Keratinocyte (primary cell): ENCODE results near the gene PLB1.

Experiments
- EZH2 ChIP-seq: IDR thresholded peaks from one replicate; pipeline ENCODE4 v1.6.1; 2012; ENCODE audit warnings: inconsistent platforms, mild to moderate bottlenecking, low read length, moderate library complexity
- TF ChIP-seq, protein P1 (sequence below), 3 experiments: IDR thresholded peaks in 1 of 3; conservative IDR thresholded peaks in 1 of 3; optimal IDR thresholded peaks in 1 of 3; 2 replicates in 2 of 3; 3 replicates in 1 of 3; pipeline versions ENCODE3 to v1.5.1; 2011; ENCODE audit warnings: low read length in 3 of 3, mild to moderate bottlenecking in 3 of 3, moderate library complexity in 2 of 3, control low read depth in 1 of 3, inconsistent platforms in 1 of 3; ENCODE audit not compliant: insufficient read depth in 2 of 3; ENCODE audit errors: extremely low read depth in 1 of 3

DNA sequence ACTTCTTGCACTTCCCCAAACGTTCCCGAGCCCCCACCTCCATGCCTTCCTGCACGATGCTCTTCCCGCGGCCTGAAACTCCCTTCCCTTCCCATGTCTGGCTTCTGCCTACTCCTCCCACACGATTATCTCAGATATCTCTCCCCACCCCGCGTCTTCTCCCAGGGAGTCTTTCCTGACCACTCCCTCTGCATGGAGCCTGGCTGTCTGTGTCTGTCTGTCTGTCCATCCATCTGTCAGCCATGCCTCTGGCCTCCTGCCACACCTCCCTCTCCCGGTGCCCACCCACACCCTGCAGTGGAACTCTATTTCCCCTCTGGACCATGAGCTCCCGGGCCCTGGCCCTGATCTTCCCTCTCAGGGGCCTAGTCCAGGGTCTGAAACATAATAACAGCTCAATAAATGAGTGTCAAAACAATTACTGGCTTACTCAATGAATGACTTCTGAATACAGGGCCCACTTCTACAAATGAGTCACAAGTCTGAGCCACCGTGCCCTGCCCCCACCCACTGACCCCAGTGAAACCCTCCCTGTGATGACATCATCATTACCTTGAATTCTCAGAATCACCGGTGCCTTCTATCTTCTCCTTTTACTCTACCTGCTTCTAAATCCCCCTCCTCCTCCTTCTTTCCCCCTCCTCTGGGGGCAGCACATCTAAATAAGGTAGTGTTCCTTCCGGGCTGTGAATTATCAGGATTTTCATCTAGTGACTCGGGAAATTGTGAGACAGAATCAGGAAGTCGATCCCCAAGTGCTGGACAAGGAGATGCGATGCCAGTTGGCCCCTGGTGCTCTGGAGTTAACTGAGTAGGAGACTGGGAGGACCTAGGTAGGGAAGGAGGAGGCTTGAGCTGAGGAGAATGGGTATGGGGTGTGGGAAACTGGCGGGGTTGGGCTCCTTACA lies 46.1 kb upstream of the PLB1 start:
- TF ChIP-seq, protein P1, sequence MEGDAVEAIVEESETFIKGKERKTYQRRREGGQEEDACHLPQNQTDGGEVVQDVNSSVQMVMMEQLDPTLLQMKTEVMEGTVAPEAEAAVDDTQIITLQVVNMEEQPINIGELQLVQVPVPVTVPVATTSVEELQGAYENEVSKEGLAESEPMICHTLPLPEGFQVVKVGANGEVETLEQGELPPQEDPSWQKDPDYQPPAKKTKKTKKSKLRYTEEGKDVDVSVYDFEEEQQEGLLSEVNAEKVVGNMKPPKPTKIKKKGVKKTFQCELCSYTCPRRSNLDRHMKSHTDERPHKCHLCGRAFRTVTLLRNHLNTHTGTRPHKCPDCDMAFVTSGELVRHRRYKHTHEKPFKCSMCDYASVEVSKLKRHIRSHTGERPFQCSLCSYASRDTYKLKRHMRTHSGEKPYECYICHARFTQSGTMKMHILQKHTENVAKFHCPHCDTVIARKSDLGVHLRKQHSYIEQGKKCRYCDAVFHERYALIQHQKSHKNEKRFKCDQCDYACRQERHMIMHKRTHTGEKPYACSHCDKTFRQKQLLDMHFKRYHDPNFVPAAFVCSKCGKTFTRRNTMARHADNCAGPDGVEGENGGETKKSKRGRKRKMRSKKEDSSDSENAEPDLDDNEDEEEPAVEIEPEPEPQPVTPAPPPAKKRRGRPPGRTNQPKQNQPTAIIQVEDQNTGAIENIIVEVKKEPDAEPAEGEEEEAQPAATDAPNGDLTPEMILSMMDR (optimal IDR thresholded peaks at IDR 0.05 in 1 of 3, IDR thresholded peaks at IDR 0.05 in 1 of 3, conservative IDR thresholded peaks at IDR 0.05 in 1 of 3; ENCODE audit: extremely low read depth in 1 of 3, insufficient read depth in 2 of 3, low read length in 3 of 3): no peak
- no peak for TF ChIP-seq EZH2
